Measurements from ENCODE around the gene NLGN1. TPM values are rescaled to one million over a fixed set of nuclear protein-coding genes. Genes with fewer than 3 reads are reported as not detected.

Gene NLGN1
- total RNA-seq, 1 experiment from 2014 or later: 5.2 TPM

DNA sequence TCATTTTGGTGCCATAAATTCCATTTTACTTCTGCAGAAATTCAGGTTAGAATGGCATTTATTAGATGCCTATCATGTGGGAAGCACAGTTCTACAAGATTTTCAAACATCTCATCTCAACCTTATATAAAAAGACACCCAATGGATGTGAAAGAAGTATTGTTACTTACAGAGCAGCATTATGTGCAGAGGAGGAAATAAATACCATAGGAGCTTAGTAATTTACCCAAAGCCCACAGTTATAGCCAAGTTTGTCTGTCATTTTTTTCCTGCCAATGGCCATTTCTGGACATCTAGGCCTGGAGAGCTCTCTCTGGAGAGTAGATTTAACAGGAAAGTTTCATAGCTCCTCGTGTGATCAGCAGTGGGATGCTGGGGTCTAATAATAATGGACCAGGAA is 802.2 kb downstream of the NLGN1 start:
- H3K56ac ChIP-seq (ENCODE audit: insufficient read length, low read depth, low read length): no peak overlapping the region
- Mint-ChIP-seq H3K27me3 (ENCODE audit: low read depth) (no peaks in the 10 kb centered on the region), H3K36me3 (ENCODE audit: insufficient read depth in 1 of 3, low read depth in 3 of 3) (no peaks in the 10 kb centered on the region), H3K27ac (no peak overlapping the region), H3K9me3 (no peaks in the 10 kb centered on the region), H3K4me1 (peaks cover 13 to 14% of the 10 kb centered on the region in 2 experiments), H3K4me3 (no peak overlapping the region)
- no peak overlapping the region for H3K23ac ChIP-seq (ENCODE audit: insufficient read length, low read depth, low read length)
- H3K4me2 ChIP-seq (ENCODE audit: insufficient read depth, insufficient read length, low read length): no peak overlapping the region
- H3K18ac ChIP-seq (ENCODE audit: insufficient read length, low read depth, low read length): no peak overlapping the region
- no CpG with 5 or more reads among the region's 1 CpG for WGBS (ENCODE audit: extremely low coverage, insufficient read length, low lambda C conversion rate)
- no peak overlapping the region for H4K8ac ChIP-seq (replicated peaks; ENCODE audit: insufficient read length, low read depth, low read length)
- no peaks in the 10 kb centered on the region for H3K27me3 ChIP-seq (ENCODE audit: insufficient read depth, low read length)
- H2AK5ac ChIP-seq (ENCODE audit: insufficient read length, low read length): no peak overlapping the region
- no peaks in the 10 kb centered on the region; the same call in 1 of the 2 replicates for H3K4me1 ChIP-seq (ENCODE audit: insufficient read depth, low read length)
- H2BK120ac ChIP-seq (ENCODE audit: low read depth, low read length, poor library complexity, severe bottlenecking): no peak overlapping the region
- no peak for DNase-seq
- H3K27ac ChIP-seq (ENCODE audit: insufficient read length, low read depth, low read length): no peak overlapping the region
- no peaks in the 10 kb centered on the region for H3K9me3 ChIP-seq (ENCODE audit: control insufficient read depth, low read depth, low read length)
- H4K91ac ChIP-seq (ENCODE audit: insufficient read length, low read depth, low read length): no peak overlapping the region
- no peaks in the 10 kb centered on the region for H3K79me1 ChIP-seq (ENCODE audit: insufficient read depth, low read depth, low read length, poor library complexity, severe bottlenecking)
- TF ChIP-seq, protein P1, sequence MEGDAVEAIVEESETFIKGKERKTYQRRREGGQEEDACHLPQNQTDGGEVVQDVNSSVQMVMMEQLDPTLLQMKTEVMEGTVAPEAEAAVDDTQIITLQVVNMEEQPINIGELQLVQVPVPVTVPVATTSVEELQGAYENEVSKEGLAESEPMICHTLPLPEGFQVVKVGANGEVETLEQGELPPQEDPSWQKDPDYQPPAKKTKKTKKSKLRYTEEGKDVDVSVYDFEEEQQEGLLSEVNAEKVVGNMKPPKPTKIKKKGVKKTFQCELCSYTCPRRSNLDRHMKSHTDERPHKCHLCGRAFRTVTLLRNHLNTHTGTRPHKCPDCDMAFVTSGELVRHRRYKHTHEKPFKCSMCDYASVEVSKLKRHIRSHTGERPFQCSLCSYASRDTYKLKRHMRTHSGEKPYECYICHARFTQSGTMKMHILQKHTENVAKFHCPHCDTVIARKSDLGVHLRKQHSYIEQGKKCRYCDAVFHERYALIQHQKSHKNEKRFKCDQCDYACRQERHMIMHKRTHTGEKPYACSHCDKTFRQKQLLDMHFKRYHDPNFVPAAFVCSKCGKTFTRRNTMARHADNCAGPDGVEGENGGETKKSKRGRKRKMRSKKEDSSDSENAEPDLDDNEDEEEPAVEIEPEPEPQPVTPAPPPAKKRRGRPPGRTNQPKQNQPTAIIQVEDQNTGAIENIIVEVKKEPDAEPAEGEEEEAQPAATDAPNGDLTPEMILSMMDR (conservative IDR thresholded peaks at IDR 0.05): no peak
- no peak overlapping the region for H3K4ac ChIP-seq (ENCODE audit: low read depth, low read length)
- H2BK5ac ChIP-seq (ENCODE audit: insufficient read length, low read length): no peak overlapping the region
- H3T11ph ChIP-seq (ENCODE audit: low read length): no peak overlapping the region
- no peaks in the 10 kb centered on the region for H3K23me2 ChIP-seq (ENCODE audit: insufficient read length, low read depth, low read length, poor library complexity, severe bottlenecking)
- no peak overlapping the region for H2AFZ ChIP-seq (ENCODE audit: low read length)
- no peak overlapping the region for H4K5ac ChIP-seq (ENCODE audit: insufficient read length, low read depth, low read length)
- H4K20me1 ChIP-seq (ENCODE audit: control insufficient read depth, insufficient read depth, insufficient read length): no peaks in the 10 kb centered on the region
- no peak overlapping the region for H2BK15ac ChIP-seq (ENCODE audit: low read depth, low read length)
- no peak overlapping the region for H3K14ac ChIP-seq (ENCODE audit: insufficient read depth, low read length)
- no peak overlapping the region for H3K9ac ChIP-seq (ENCODE audit: extremely low read depth, insufficient read length, low read length)
- H3K79me2 ChIP-seq (ENCODE audit: insufficient read depth, low read length): no peaks in the 10 kb centered on the region
- no peak overlapping the region for H2BK20ac ChIP-seq (ENCODE audit: low read depth, low read length, poor library complexity, severe bottlenecking)
- no peak overlapping the region for H2BK12ac ChIP-seq (ENCODE audit: insufficient read length, low read depth, low read length)

Measured in H9 (cell line).